Measurements from ENCODE around the gene DTWD1.
"Not testable (repeated sequence)": the region's sequence is repeated elsewhere in the genome, so short reads cannot be mapped to it uniquely, and the experiment has no call there.

Gene DTWD1, protein sequence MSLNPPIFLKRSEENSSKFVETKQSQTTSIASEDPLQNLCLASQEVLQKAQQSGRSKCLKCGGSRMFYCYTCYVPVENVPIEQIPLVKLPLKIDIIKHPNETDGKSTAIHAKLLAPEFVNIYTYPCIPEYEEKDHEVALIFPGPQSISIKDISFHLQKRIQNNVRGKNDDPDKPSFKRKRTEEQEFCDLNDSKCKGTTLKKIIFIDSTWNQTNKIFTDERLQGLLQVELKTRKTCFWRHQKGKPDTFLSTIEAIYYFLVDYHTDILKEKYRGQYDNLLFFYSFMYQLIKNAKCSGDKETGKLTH

DNA sequence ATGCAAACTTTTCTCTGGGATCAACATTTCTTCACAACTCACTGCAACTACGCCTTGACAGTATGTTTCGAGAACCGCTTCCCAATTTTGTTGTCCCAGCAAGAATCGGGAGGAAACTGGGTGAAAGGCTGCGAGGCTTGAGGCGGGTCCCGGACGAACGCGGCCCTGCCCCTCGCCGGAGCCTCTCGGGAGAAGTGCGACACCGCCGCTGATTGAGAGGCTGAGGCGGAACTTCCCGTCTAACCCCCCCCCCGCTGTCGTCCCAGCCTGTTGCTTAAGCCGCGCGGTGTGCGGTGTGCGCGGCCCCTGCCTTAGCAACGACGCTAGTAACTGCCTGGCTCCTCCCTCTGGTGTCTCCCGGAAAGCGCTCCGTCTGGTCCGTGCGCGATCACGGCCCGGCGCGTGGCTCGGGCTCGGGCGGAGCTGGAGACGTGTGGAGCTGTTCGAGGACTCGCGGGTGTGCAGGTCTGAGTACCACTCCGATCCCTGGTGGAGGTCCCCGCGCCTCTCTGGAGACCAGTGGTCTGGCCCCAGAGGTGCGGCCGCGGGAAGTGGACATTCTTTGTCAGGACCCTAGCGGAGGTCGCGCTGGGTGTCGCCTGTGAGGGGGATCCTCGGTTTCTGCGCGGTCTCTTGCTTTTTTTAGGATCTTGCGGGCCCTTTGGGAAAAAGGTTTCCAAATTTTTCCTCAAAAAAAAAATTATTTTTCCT is at the start of gene DTWD1, which contains the start of gene FAM227B:
TSS of gene DTWD1 (plus strand) at position 391 of the 711 bp plus-strand sequence. CDS start 4,120 bp downstream, outside the sequence.
TSS of gene FAM227B (minus strand) at position 161 of the 711 bp plus-strand sequence. CDS start 5,647 bp downstream, outside the sequence.
- DNase-seq, result peak; percentile 95 to 96

DNA sequence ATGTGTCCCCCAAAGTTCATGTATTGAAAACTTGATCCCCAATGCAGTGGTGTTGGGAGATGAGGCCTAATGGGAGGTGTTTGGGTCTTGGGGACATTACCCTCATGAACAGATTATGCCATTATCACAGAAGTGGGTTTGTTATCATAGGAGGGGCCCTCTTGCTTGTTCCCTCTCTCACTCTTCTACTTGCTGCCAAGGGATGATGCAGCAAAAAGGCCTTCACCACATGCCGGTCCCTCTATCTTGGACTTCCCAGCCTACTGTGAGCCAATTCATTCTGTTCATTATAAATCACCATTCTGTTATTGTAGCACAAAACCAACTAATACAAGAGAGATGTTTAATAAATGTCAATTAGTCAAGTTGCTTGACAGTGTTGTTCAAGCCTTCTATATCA is 47.4 kb upstream of the DTWD1 start:
- no peak for DNase-seq

DNA sequence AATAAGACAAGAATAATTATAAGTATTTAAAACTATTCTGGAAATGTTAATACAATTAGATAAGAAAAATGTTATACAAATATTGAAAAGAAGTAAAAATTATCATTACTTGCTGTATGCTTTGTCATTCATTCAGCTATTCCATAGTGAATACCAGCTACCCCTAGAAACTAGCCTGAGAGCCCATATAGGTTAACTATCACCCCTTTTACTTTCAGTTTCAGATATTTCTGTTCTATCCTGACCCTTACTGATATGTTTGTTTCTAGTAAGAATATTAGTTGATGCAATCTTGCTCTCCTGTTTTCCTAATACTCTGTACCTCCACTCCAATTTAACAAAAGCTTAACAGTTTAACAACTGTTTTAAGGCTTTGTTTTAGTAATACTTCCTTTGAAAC is 31.8 kb upstream of the DTWD1 start:
- peak in 1 of 2 donors; percentile 1 for DNase-seq

DNA sequence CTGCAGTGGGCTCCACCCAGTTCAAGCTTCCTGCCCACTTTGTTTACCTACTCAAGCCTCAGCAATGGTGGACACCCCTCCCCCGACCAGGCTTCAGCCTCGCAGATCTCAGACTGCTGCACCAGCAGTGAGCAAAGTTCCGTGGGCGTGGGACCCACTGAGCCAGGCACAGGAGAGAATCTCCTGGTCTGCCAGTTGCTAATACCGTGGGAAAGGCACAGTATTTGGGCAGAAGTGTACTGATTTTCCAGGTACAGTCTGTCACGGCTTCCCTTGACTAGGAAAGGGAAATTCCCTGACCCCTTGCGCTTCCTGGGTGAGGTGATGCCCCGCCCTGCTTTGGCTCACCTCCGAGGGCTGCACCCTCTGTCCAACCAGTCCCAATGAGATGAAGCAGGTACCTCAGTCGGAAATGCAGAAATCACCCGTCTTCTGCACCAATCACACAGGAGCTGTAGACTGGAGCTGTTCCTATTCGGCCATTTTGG is 28.0 kb upstream of the DTWD1 start:
- not testable (repeated sequence) for DNase-seq

DNA sequence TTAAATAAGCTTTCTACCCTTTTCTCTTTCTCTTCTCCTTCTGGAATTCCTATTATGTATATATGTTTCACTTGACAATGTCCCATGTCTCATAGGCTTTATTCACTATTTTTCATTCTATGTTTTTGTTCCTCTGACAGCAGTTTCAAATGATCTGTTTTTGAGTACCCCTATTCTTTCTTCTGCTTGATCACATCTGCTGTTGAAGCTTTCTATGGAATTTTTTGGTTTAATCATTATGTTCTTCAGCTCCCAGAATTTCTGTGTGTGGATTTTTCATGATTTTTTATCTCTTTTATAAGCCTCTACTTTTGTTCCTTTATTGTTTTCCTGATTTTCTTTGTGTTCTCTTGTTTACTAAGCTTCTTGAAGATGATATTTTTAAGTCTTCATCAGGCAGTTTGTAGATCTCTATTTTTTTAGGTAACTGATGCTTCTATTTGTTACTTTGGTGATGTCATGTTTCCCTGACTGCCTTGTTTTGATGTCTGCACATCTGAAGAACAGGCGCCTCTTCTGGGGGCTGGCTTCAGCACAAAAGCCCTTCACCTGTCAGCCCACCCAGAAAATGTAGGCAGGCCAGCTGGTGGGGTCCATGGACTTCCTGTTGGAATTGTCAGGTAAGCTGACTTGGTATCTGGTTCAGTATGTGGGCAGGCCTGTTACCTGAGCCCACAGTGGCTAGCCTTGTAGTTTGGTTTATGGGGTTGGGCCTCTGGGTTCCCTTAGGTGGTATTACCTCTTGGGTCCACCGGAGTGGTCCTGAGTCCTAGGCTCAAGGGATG is 16.0 kb upstream of the DTWD1 start:
- no peak for DNase-seq

DNA sequence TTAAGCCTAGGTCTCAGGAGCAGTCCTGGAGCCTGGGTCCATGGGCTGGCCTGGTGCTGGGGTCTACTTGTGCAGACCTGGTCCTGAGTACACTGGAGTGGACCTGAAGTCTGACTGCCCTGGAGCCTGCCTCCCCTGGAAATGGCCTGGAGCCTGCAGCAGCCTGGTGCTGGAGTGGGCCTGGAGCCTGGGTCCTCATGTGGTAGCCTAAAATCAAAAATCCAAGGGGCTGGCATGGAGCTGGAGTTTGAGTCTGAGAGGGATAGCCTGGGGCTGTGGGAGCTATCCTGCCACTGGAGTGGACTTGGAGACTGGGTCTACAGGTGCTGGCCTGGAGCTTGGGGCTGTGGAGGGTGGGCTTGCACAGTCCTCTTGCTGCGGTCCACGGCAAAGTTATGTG is 15.3 kb upstream of the DTWD1 start:
- DNase-seq, result no peak

DNA sequence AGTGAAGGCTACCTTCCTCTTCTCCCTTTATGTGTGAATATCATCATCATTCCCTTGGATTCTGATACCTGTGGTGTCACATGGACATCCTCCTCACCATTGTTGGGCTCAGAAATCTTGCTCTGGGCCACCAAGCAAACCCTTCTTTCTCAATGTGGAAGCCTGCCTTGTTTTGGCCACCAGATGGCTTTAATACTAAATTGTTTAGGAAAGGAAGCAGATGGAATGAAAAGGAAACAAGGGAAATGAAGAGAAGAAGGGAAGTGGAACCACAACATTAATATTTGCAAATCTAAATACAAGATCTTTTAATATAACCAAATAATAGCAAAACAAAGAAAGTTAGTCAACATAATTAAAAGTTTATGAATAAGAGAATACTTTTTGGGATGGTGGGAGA is 14.3 kb upstream of the DTWD1 start:
- DNase-seq, result no peak

DNA sequence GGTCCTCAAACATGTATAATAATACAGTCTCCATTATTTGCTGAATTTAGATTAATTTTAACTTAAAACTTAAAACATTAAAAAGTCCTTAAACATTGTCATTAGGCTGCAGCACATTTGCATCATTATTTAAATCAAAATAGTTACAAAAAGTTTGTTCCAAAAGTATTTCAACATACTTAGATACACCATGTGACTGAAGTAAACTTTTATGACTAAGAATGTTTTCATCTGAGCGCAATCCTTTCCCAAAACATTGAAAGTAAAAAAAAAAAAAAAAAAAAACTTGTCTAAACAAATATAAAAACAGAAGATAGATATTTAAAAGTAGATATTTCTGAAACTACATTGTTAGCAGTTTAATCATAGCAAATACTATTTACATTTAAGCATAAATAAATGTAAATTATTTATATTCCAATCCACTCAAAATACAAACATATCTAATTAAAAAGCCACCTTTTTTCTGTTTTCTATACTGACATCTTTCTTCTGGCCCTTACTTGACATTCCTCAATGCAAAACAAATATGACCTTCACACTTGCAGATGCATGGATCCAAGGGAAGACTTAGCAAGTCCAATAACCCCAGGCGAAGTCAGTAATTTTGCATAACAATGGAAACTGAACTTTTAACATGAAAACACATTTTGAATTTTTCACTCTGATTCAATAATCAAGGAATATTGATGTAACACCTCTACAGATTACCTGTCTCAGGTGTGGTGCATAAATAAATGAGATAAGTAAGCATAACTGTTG is 10.5 kb upstream of the DTWD1 start:
- no peak for DNase-seq

DNA sequence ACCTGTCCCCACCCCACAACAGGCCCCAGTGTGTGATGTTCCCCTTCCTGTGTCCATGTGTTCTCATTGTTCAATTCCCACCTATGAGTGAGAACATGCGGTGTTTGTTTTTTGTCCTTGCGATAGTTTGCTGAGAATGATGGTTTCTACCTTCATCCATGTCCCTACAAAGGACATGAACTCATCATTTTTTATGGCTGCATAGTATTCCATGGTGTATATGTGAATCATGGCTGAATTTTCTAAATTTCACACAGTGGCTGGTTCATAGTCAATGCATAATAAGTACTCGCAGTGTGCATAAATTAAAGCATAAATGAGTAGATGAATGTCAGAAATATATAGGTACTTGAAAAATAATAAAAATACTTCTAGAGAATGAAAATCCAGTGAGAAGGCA is 8.6 kb upstream of the DTWD1 start:
- not testable (repeated sequence) for DNase-seq

DNA sequence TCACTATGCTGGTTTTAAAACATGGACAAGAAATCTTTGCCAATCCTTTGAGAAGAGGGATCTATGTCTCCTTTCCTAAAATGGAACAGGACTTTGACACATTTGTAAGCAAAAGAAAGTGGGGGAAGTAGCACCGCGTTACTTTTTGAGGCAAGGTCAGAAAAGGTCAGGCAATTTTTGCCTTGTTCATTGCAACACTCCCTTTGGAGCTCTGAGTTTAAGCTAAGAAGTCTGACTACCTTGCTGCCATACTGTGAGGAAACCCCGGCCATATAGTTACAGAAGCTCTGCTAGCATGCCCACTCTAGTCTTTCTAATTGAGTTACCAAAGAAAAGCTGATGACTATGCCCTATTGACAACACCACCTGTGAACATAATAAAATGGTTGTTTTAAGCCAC is 1.6 kb upstream of the DTWD1 start:
- no peak for DNase-seq

DNA sequence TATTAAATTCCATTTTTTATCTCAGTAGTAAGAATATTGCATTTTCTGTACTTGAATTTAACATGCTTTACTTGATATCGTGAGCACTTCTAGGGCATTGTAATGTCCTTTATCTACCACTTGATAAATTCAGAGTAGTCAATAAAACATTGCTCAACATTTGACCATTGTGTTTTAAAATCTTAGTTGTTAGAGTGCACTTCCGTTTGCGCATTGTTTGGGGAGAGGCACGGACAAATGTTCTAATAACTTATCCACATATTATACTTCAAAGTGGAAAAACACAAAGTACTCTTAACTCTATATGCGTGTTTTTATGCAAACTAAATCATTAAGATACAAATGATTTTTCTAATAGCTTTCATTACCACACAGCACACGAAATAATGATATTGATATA is 649 bp upstream of the DTWD1 start:
- no peak for DNase-seq

DNA sequence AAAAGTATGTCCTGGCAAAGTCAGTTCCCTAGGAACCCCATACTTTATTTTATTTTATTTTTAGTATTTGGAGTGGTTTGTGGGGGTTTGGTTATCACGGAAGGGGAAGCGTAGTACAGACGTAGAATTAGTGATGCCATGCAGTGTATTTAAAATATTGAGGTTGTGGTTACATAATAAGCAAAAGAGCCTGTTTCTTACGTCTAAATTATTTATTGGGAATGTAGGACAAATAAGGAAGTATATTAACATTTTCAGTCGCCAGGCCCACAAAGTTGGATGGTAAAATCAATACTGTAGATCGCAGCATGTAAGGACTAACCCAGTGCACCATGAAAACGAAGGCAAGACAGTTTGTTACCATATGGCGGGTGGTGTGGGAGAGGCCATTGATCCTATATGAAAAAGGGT is 558 bp downstream of the DTWD1 start:
- DNase-seq, result peak in 1 of 2 donors; percentile 6

DNA sequence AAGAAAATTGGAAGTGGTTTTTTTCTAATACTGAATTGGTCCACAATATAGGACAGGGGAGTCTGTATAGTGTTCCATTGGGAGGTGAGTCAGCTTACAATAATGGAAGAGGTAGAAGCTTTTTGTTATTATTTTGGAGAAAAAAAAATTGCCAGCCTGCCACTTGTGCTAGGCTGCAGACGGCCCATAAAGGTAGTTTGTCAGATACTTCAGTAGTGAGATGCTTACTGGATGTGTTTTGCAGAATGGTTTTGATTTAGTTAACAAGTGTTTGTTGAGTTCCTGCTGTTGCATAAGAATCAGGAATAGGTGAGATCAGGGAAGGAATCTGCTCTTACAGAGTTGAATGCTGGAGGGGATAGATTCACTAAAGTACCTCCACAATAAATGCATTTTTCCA is 1.0 kb downstream of the DTWD1 start:
- no peak for DNase-seq

DNA sequence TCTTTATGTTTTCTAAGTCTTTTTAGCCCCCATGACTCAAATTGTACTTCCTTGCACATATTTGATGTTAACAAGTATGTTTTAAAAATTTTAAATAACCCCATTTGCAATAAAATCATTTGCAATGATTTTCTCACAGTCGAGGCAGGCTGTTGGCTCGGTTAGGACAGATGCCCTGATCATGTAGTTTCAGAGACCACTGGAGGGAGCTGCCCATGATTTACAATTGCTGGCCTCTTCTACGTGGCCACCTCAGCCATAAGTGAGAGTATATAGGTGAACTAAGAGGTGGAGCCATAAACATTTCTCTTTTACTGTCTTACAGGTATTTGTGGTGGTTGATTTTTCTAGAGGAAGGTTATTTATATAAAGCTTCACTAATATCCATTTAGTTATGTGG is 1.7 kb downstream of the DTWD1 start:
- DNase-seq, result no peak

DNA sequence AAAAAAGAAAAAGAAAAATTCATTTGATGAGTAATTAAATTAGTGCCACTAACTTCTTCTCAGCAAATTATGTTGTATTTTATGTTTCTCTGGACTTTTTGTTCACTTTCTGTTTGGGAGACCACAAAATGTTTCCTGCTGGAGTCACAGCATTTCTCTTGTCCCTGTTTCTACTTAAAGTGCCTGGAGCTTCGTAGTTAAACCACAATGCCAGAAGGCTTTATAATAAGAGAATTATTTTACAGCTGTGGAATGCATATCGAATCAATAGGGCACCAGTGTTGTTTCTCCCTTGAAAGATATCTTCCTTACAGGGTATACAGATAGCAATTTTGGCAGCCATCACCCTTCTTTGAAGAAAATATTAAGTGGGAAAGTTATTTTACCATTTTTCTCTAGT is 3.2 kb downstream of the DTWD1 start:
- DNase-seq, result no peak

DNA sequence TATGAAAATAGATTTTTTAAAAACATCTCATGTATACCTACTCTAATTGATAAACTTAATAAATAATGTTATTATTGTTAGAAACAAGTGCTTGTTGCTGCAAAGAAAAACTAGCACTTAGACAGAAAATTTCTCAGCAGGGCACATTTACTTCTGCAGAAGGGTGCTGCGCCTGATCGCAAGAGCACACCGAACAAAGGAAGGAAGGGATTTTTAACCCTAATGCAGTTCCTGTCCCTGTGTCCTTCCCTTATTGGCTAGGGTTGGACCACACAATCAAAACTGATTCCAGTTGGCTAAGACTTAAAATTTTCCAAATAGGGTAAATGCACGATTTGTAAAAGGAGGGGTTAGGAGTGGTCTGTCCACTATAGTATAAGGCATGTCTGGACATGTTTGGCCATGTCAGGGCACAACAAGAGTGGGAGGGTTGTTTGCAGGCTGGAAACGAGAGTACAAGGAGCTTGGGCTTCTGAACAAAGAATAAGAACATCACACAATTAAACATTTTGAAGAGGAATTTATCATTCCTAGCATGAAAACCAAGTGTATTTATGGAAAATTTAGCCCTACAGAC is 4.7 kb downstream of the DTWD1 start:
- no peak for DNase-seq

DNA sequence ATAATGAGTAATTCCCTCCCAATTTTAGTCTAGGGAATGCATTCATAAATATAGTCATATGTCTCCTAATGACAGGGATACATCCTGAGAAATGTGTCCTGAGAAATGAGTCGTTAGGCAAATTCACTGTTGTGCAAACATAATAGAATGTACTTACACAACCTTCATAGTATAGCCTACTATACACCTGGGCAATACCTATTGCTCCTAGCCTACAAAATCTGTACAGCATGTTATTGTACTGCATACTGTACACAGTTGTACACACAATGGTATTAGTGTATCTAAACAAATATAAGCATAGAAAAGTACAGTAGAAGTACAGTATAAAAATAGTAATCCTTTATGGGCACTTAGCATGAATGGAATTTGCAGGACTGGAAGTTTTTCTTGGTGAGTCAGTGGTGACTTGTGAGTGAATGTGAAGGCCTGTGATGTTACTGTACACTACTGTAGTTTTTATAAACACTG is 6.6 kb downstream of the DTWD1 start:
- no peak for DNase-seq

DNA sequence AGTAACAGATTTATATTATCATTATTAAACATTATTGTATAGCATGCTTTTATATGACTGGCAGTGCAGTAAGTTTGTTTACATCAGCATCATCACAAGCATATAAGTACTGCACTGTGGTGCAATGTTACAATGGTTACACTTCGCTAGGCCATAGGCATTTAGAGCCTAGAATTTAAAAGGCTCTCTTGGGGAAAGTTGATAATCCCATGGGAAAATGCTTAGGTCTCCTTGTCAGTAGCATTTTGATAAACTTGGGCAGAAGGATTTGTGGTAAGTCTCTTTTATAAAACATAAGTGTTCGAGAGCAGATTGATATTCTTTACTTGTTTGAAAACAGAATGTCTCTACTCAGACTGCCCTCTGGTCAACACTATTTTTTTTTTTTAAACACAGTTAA is 7.5 kb downstream of the DTWD1 start:
- DNase-seq, result no peak

DNA sequence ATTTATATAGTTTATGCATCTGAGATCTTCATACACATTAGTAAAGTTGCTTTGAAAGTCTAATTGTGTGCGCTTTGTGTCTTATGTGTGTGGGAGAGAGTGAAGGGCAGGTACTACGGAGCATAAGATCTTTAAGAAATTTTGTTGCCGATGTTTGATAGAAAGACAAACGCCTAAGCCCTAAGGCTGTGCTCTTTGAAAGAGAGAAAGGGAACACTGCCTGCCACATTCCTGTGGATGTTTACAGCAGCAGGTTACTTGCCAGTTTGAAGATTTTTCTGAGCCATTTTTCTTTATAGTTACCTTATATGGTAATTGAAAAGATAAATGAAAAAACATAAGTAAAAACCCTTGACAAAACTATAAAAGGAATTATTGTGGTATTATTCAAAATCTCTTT is 17.0 kb downstream of the DTWD1 start:
- no peak for DNase-seq

DNA sequence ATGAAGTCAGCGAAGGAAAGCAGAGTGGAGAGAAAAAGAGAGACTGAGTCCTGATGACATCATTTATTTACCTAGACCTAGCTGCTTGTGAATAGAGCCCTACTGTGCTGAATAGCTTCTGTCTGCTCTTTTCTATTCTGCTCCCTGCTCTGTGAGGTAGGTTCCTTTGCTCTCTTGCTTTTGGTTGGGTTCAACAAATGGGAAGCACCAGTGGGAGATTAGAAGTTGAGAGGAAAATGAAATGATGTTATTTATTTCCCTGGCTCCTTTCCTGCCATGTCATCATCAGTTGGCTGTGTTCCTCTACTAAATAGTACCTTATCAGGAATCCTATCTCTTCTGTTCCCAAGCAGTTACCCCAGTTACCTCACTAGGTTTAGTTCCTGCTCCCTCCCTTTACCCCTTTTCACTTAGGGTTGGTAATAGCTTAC is 23.5 kb downstream of the DTWD1 start:
- DNase-seq, result no peak

DNA sequence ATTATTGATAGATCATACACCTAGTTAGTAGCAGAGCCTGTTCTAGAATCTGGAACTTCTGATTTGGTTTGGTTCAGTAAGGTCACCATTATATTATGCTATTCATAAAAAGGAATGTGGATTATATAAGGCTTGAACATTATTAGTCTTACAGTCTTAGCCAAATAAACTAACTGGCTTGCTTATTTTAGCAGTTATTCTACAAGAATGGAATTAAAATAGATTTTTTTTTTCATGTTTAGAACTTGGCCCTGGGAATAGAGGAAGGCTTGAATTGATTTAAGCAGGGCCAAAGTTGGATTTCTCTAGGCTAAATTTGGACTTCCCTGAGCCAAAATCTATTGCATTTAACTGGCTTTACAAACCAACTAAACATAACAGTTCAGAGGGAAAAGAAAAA is 24.4 kb downstream of the DTWD1 start:
- no peak for DNase-seq

DNA sequence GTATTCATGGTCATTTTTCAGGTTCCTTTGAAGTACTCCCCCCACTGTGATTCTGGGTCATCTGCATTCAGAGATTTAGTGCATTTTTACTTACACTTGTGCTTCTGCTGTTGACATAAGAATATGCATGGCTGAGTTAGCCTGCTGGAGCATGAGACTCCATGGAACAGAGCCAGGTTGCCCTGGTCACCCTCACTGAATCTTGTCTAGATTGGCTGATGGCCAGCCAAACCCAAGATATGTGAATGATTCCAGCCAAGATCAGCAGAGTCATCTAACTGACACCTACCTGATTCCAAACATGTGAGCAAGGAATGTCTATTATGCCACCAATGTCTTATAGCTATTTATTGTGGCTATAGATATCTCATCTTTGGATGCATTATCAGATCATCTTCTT is 25.1 kb downstream of the DTWD1 start:
- DNase-seq, result no peak

All from CD4-positive, alpha-beta T cell treated with Interleukin-4 for 1 hour (primary cell).